ENCODE data around the gene SCRN3. TPM values are rescaled to one million over a fixed set of nuclear protein-coding genes. Genes with fewer than 3 reads are reported as not detected.

Gene SCRN3
- total RNA-seq, 1 experiment from 2014 or later = 7.7 TPM

DNA sequence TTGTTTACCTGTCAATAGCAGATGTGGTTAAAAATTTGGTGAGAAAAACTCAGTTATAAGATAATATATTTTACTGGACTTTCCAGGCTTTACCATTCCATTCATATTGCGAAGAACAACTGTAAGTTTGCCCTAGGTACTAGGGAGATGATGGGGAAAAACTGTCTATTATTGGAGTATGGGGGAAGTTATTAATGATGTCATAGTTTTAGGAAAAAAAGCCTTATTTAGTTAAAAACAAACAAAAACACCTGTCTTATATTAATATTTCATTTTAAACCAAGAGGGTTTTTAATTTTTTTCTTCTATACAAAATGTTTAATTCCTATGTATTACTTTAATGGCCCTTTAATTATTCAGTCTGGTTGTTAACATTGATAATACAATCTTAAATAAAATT lies 42.5 kb upstream of the SCRN3 start:
- RAD21 ChIA-PET (ENCODE audit: low non-redundant PET in 1 of 2, low total read pairs in 2 of 2, uncharacterized antibody in 2 of 2, unreplicated experiment in 2 of 2) = no interaction called here
- ATAC-seq (no peak), DNase-seq (ENCODE audit: low read depth, low spot score) (no peak)
- Histone ChIP-seq H3K4me2 (ENCODE audit: low read length) (no peak overlapping the region), H3K9ac (ENCODE audit: low read length) (no peak overlapping the region), H3K79me2 (ENCODE audit: insufficient read depth, low read length) (no peaks in the 10 kb centered on the region), H3K9me3 (ENCODE audit: control insufficient read depth in 1 of 2, insufficient read depth in 1 of 2, low read depth in 1 of 2, low read length in 2 of 2) (no peaks in the 10 kb centered on the region), H3K4me3 (replicated peaks in 1 of 2; ENCODE audit: low read depth in 1 of 2, low read length in 2 of 2) (no peak overlapping the region), H2AFZ (ENCODE audit: low read depth, low read length, poor library complexity, severe bottlenecking) (no peak overlapping the region), H4K20me1 (ENCODE audit: insufficient read depth) (no peaks in the 10 kb centered on the region; the same call in 1 of the 2 replicates), H3K27me3 (ENCODE audit: insufficient read depth, low read length) (no peaks in the 10 kb centered on the region), H3K27ac (ENCODE audit: low read depth, low read length) (no peak overlapping the region), H3K9me2 (ENCODE audit: insufficient read depth) (no peaks in the 10 kb centered on the region), H3K36me3 (ENCODE audit: control insufficient read depth in 1 of 2, insufficient read depth in 2 of 2, low read length in 2 of 2) (peaks cover 0 to 8% of the 10 kb centered on the region in 2 experiments; a peak in 1 of 4 replicates), H3K4me1 (ENCODE audit: control insufficient read depth in 1 of 2, insufficient read depth in 2 of 2, low read length in 2 of 2) (no peaks in the 10 kb centered on the region)
- no peak for TF ChIP-seq EGR1 (IDR thresholded peaks at IDR 0.05; ENCODE audit: low read depth)
- no peak for TF ChIP-seq RAD21 (IDR thresholded peaks at IDR 0.05; ENCODE audit: low read depth)
- TF ChIP-seq ZNF274 (IDR thresholded peaks at IDR 0.05; ENCODE audit: low read depth, low read length) = no peak
- no peak for TF ChIP-seq POLR2A (IDR thresholded peaks at IDR 0.05; ENCODE audit: borderline replicate concordance, extremely low read depth, insufficient read depth, insufficient read length)
- TF ChIP-seq CBX3 (IDR thresholded peaks at IDR 0.05; ENCODE audit: low read depth) = no peak
- no peak for TF ChIP-seq EZH2 (IDR thresholded peaks at IDR 0.05)
- TF ChIP-seq JUND (IDR thresholded peaks at IDR 0.05) = no peak
- TF ChIP-seq CEBPB (IDR thresholded peaks at IDR 0.05; ENCODE audit: low read depth) = no peak
- TF ChIP-seq POLR2AphosphoS5 (IDR thresholded peaks at IDR 0.05; ENCODE audit: low read depth, low read length) = no peak
- TF ChIP-seq, protein P1, sequence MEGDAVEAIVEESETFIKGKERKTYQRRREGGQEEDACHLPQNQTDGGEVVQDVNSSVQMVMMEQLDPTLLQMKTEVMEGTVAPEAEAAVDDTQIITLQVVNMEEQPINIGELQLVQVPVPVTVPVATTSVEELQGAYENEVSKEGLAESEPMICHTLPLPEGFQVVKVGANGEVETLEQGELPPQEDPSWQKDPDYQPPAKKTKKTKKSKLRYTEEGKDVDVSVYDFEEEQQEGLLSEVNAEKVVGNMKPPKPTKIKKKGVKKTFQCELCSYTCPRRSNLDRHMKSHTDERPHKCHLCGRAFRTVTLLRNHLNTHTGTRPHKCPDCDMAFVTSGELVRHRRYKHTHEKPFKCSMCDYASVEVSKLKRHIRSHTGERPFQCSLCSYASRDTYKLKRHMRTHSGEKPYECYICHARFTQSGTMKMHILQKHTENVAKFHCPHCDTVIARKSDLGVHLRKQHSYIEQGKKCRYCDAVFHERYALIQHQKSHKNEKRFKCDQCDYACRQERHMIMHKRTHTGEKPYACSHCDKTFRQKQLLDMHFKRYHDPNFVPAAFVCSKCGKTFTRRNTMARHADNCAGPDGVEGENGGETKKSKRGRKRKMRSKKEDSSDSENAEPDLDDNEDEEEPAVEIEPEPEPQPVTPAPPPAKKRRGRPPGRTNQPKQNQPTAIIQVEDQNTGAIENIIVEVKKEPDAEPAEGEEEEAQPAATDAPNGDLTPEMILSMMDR (IDR thresholded peaks at IDR 0.05 in 2 of 3, conservative IDR thresholded peaks at IDR 0.05 in 1 of 3; ENCODE audit: borderline replicate concordance in 1 of 3, insufficient read depth in 1 of 3, low read depth in 2 of 3, low read length in 2 of 3) = no peak
- no TSS peak for BruUV-seq (replicated peaks)
- POLR2A ChIA-PET = no interaction called here
- intact Hi-C loops (cut with micrococcal nuclease) = no loop called here
- CTCF ChIA-PET = no interaction called here

DNA sequence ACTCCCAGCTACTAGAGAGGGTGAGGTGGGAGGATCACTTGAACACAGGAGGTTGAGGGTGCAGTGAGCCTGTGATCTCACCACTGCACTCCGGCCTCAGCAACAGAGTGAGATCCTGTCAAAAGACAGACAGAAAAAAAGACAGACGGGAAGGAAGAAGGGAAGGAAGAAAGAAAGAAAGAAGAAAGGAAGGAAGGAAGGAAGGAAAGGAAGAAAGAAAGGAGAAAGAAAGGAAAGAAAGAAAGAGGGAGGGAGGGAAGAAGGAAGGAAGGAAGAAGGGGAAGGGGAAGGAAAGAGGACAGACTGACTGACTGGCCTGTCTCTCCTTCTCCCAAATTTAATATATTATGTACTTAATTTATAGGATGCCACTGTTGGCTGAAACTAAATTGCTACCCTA lies 39.2 kb upstream of the SCRN3 start:
- no TSS peak for BruUV-seq (replicated peaks)
- TF ChIP-seq SRF (IDR thresholded peaks at IDR 0.05; ENCODE audit: low read depth) (no peak), TCF7L2 (IDR thresholded peaks at IDR 0.05; ENCODE audit: borderline replicate concordance, extremely low read depth, insufficient read depth, insufficient read length) (no peak), CBX3 (IDR thresholded peaks at IDR 0.05; ENCODE audit: low read depth) (no peak), YY1 (IDR thresholded peaks at IDR 0.05; ENCODE audit: extremely low read depth, insufficient replicate concordance, low read depth, low read length) (no peak)
- TF ChIP-seq, protein P1 (IDR thresholded peaks at IDR 0.05 in 2 of 3, conservative IDR thresholded peaks at IDR 0.05 in 1 of 3; ENCODE audit: borderline replicate concordance in 1 of 3, insufficient read depth in 1 of 3, low read depth in 2 of 3, low read length in 2 of 3) = no peak
- TF ChIP-seq, protein P2, sequence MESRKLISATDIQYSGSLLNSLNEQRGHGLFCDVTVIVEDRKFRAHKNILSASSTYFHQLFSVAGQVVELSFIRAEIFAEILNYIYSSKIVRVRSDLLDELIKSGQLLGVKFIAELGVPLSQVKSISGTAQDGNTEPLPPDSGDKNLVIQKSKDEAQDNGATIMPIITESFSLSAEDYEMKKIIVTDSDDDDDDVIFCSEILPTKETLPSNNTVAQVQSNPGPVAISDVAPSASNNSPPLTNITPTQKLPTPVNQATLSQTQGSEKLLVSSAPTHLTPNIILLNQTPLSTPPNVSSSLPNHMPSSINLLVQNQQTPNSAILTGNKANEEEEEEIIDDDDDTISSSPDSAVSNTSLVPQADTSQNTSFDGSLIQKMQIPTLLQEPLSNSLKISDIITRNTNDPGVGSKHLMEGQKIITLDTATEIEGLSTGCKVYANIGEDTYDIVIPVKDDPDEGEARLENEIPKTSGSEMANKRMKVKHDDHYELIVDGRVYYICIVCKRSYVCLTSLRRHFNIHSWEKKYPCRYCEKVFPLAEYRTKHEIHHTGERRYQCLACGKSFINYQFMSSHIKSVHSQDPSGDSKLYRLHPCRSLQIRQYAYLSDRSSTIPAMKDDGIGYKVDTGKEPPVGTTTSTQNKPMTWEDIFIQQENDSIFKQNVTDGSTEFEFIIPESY (IDR thresholded peaks at IDR 0.05; ENCODE audit: extremely low read depth, insufficient replicate concordance, low read length) = no peak
- Histone ChIP-seq H3K79me2 (ENCODE audit: insufficient read depth, low read length) (no peaks in the 10 kb centered on the region), H3K4me3 (replicated peaks in 1 of 2; ENCODE audit: low read depth in 1 of 2, low read length in 2 of 2) (no peak overlapping the region), H2AFZ (ENCODE audit: low read depth, low read length, poor library complexity, severe bottlenecking) (no peak overlapping the region), H3K27ac (ENCODE audit: low read depth, low read length) (no peak overlapping the region), H3K9ac (ENCODE audit: low read length) (no peak overlapping the region), H3K9me3 (ENCODE audit: control insufficient read depth in 1 of 2, insufficient read depth in 1 of 2, low read depth in 1 of 2, low read length in 2 of 2) (no peaks in the 10 kb centered on the region), H3K27me3 (ENCODE audit: insufficient read depth, low read length) (no peaks in the 10 kb centered on the region), H3K9me2 (ENCODE audit: insufficient read depth) (no peaks in the 10 kb centered on the region), H4K20me1 (ENCODE audit: insufficient read depth) (no peaks in the 10 kb centered on the region; the same call in 1 of the 2 replicates), H3K4me2 (ENCODE audit: low read length) (no peak overlapping the region), H3K36me3 (ENCODE audit: control insufficient read depth in 1 of 2, insufficient read depth in 2 of 2, low read length in 2 of 2) (no peaks in the 10 kb centered on the region), H3K4me1 (ENCODE audit: control insufficient read depth in 1 of 2, insufficient read depth in 2 of 2, low read length in 2 of 2) (no peaks in the 10 kb centered on the region)
- DNase-seq (ENCODE audit: low read depth, low spot score) (no peak), ATAC-seq (no peak)
- CTCF ChIA-PET = no interaction called here
- POLR2A ChIA-PET = no interaction called here
- RAD21 ChIA-PET (ENCODE audit: low non-redundant PET in 1 of 2, low total read pairs in 2 of 2, uncharacterized antibody in 2 of 2, unreplicated experiment in 2 of 2) = no interaction called here
- intact Hi-C loops (cut with micrococcal nuclease) = no loop called here

Measured in HCT116 (cell line).